Brain microvascular endothelial cell (primary cell): ENCODE measurements around the gene DUSP23.

ENCODE experiments used
- DNase-seq: peaks from one replicate; pipeline ENCODE4 v3.0.0-alpha.2; 2020
- H3K27ac ChIP-seq: fragments of 250-450 bp; sonication (Bioruptor Pico); 2 replicates; pipeline ENCODE4 v1.5.1; 2020; ENCODE audit warnings: mild to moderate bottlenecking, moderate library complexity
- H3K27me3 ChIP-seq: fragments of 250-450 bp; sonication (Bioruptor Pico); replicated peaks from 2 replicates; pipeline ENCODE4 v1.5.1; 2020; ENCODE audit warnings: mild to moderate bottlenecking
- H3K36me3 ChIP-seq: fragments of 250-450 bp; sonication (Bioruptor Pico); replicated peaks from 2 replicates; pipeline ENCODE4 v1.5.1; 2020; ENCODE audit warnings: mild to moderate bottlenecking
- H3K4me3 ChIP-seq: 2 replicates; pipeline ENCODE4 v1.5.1; 2011; ENCODE audit warnings: low read depth, mild to moderate bottlenecking, control low read depth, low read length, moderate library complexity
- in situ Hi-C: cut with HindIII; loops from 2 replicates; pipeline ENCODE4 v1.10.0; 2017; ENCODE audit warnings: low sequenced_read_pairs, low pct_ligation_motif_present
- TF ChIP-seq, protein P1 (sequence below): IDR thresholded peaks from 2 replicates; pipeline ENCODE4 v1.5.1; 2011; ENCODE audit warnings: low read depth, mild to moderate bottlenecking, moderate library complexity, low read length, control low read depth, inconsistent platforms; ENCODE audit errors: missing control alignments

DUSP23 gene

DNA sequence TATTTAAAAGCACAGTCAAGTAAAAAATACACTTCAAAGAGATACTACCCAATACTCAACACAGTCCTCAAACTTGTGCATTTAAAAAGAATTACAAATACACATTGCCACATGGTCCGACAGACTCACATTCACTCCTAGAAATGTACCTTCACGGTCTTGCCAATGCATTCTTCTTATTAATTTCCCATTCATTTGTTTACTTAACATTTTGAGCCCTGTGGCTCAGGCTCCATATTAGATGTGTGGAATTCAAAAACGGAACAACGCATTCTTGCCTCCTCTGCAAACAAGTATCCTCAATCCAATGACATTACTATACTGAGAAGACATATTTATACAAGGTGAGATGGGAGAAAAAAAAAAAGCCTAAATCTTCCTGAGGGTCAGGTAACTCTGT lies 2.5 kb upstream of the DUSP23 start:
- Histone ChIP-seq H3K4me3 (no peak overlapping the region), H3K36me3 (no peaks in the 10 kb centered on the region), H3K27ac (no peak overlapping the region), H3K27me3 (no peaks in the 10 kb centered on the region)
- TF ChIP-seq, protein P1, sequence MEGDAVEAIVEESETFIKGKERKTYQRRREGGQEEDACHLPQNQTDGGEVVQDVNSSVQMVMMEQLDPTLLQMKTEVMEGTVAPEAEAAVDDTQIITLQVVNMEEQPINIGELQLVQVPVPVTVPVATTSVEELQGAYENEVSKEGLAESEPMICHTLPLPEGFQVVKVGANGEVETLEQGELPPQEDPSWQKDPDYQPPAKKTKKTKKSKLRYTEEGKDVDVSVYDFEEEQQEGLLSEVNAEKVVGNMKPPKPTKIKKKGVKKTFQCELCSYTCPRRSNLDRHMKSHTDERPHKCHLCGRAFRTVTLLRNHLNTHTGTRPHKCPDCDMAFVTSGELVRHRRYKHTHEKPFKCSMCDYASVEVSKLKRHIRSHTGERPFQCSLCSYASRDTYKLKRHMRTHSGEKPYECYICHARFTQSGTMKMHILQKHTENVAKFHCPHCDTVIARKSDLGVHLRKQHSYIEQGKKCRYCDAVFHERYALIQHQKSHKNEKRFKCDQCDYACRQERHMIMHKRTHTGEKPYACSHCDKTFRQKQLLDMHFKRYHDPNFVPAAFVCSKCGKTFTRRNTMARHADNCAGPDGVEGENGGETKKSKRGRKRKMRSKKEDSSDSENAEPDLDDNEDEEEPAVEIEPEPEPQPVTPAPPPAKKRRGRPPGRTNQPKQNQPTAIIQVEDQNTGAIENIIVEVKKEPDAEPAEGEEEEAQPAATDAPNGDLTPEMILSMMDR: no peak
- in situ Hi-C loops: no loop called here
- DNase-seq: no peak

DNA sequence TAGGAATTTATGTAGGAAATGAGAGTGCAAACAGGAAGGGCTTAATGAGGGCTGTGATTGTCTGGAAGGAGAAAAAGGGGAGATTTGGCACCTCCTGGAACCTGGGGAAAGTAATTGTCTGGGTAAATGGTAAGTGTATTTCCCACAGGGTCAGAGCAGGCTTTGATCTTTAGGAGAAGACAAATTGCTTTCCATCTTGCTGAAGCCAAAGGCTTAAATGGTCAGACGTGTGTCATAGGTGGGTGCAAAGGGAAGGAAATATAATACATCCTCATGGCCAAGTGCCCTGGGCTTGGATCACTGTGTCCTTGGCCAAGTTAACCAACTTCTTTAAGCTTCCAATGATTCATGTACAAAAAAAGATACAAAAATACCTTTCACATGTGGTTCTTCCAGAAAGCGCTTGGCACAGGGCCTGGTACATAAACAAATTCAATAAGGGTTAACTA lies 1.3 kb upstream of the DUSP23 start:
- TF ChIP-seq, protein P1: no peak
- Histone ChIP-seq H3K27ac (no peak overlapping the region), H3K36me3 (no peaks in the 10 kb centered on the region), H3K27me3 (no peaks in the 10 kb centered on the region), H3K4me3 (no peak overlapping the region)
- in situ Hi-C loops: no loop called here
- DNase-seq: no peak

DNA sequence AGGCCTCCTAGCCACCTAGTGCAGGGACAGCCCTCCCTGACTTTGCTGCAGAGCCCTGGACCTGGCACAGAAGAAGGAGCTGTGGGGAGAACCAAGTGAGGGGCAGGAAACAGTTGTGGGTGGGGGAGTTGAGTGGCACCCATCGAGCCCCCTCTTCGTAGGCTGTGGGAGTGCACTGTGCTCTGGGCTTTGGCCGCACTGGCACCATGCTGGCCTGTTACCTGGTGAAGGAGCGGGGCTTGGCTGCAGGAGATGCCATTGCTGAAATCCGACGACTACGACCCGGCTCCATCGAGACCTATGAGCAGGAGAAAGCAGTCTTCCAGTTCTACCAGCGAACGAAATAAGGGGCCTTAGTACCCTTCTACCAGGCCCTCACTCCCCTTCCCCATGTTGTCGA lies 1.2 kb downstream of the DUSP23 start:
- peak overlapping the region; percentile 5 for H3K4me3 ChIP-seq
- in situ Hi-C loops: no loop called here
- DNase-seq: no peak
- TF ChIP-seq, protein P1: no peak
- H3K27me3 ChIP-seq: no peaks in the 10 kb centered on the region
- no peak overlapping the region for H3K27ac ChIP-seq
- no peaks in the 10 kb centered on the region for H3K36me3 ChIP-seq

DNA sequence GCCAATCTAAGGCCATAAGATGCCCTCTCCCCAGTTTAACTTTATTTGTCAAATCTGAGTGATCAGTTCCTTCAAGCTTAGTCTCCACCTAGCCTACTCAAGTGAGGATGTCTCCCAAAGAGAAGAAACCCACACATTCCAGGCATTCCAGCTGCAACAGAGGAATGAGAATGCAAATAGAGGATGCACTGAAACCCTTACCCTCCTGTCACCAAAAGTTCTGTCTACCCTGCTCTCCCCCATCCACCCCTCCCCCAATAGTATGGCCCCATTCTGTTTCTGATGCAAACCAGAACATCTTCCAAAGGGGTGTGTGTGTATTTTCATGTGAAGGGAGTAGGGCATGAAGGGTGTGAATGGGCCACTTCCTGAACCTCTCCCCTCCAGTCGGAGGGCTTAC lies 3.0 kb downstream of the DUSP23 start:
- TF ChIP-seq, protein P1: no peak
- H3K27me3 ChIP-seq: no peaks in the 10 kb centered on the region
- no peak overlapping the region for H3K4me3 ChIP-seq
- no peaks in the 10 kb centered on the region for H3K36me3 ChIP-seq
- in situ Hi-C loops: no loop called here
- no peak overlapping the region for H3K27ac ChIP-seq
- DNase-seq: no peak

DNA sequence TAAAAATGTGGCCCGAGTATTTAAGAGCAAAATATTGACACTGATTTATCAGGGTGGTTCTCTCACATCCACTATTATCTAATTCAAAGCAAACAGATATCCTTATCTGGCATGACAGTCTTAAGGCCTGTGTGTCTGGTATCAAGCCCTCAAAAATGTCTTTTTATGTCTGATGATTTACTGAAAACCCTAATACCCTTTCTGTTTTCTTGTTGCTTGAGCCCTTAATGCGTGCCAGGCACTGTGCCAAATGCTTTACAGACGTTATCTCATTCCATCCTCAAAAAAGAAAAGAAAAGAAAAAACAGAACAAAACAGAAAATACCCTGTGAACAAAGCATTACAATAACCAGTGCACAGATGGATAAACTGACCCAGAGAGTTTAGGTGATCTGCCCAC lies 5.7 kb downstream of the DUSP23 start:
- H3K27ac ChIP-seq: no peak overlapping the region
- DNase-seq: no peak
- TF ChIP-seq, protein P1: no peak
- in situ Hi-C loops: no loop called here
- no peaks in the 10 kb centered on the region for H3K27me3 ChIP-seq
- H3K36me3 ChIP-seq: no peaks in the 10 kb centered on the region
- no peak overlapping the region for H3K4me3 ChIP-seq

DNA sequence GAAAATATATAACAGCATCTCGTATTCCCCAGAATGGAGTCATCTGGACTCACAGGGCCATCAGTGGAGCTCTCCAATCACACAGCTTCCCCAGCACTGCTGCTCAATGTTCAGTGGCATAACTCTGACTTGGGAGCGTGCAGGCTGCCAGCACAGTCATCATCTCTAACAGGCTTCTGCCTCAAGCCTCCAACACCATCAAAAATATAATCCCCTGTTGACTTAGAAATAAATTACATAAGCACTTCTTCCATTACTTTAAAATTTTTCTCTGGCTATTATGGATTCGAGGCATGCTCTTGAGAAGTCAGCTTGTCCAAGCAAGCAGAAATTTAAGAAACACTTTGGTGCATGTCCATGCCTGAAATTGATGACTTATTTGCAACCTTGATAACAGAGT lies 6.2 kb downstream of the DUSP23 start:
- H3K4me3 ChIP-seq: no peak overlapping the region
- H3K27ac ChIP-seq: no peak overlapping the region
- no peaks in the 10 kb centered on the region for H3K36me3 ChIP-seq
- H3K27me3 ChIP-seq: no peaks in the 10 kb centered on the region
- in situ Hi-C loops: no loop called here
- DNase-seq: no peak
- TF ChIP-seq, protein P1: no peak
